ENCODE measurements around the gene VPS8. TPM values are rescaled to one million over a fixed set of nuclear protein-coding genes. Genes with fewer than 3 reads are reported as not detected.

VPS8 gene
- total and polyA plus RNA-seq, 2 of the 8 experiments (the other 6 are each of a cell fraction or from before 2014, with no cell fraction given) = 13.0 to 41.0 TPM

DNA sequence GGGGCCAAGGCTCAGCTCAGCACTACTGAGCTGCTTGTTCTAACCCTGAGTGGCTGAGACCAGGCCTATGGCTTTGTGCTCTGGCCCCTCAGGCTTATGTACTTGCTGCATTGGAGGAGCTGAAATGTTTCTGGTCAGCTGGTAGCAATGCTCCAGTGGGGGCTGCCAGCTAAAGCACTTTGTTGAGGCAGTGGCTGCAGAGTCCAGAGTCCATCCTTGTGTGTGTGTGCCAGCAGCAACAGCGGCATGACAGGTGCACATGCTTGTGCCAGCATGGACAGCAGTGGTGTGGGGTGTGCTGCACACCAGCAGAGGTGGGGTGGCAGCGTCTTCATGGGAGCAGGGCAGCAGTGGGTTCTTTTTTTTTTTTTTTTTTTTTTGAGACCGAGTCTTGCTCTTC, 169.1 kb downstream of the VPS8 start:
- Histone ChIP-seq H3K9me3 (ENCODE audit: insufficient read depth in 2 of 2, low read depth in 1 of 2, low read length in 1 of 2) (no peaks in the 10 kb centered on the region), H3K79me2 (ENCODE audit: control insufficient read depth in 1 of 2, insufficient read depth in 2 of 2, low read length in 2 of 2) (no peaks in the 10 kb centered on the region), H3K79me1 (ENCODE audit: low read depth, low read length) (no peaks in the 10 kb centered on the region), H4K5ac (ENCODE audit: insufficient read length, low read depth, low read length) (no peak overlapping the region), H3K4me1 (replicated peaks in 1 of 4; ENCODE audit: control insufficient read depth in 3 of 4, insufficient read depth in 4 of 4, low read length in 3 of 4) (no peaks in the 10 kb centered on the region), H3K4me3 (ENCODE audit: extremely low read depth in 1 of 4, insufficient read depth in 2 of 4, low read depth in 3 of 4, low read length in 4 of 4) (no peak overlapping the region), H3K36me3 (ENCODE audit: control insufficient read depth in 2 of 4, insufficient read depth in 4 of 4, low read length in 3 of 4) (no peaks in the 10 kb centered on the region), H3K56ac (replicated peaks; ENCODE audit: insufficient read length, low read depth, low read length) (no peak overlapping the region), H4K20me1 (replicated peaks in 1 of 2; ENCODE audit: control insufficient read depth in 1 of 2, insufficient read depth in 2 of 2, low read length in 2 of 2) (no peaks in the 10 kb centered on the region), H2BK12ac (ENCODE audit: low read depth, low read length) (no peak overlapping the region), H3K23me2 (ENCODE audit: low read depth, low read length) (no peaks in the 10 kb centered on the region), H3K14ac (ENCODE audit: insufficient read length) (no peak overlapping the region), H2AFZ (ENCODE audit: low read length) (no peak overlapping the region), H3K9ac (replicated peaks in 1 of 4; ENCODE audit: extremely low read depth in 1 of 4, low read depth in 3 of 4, low read length in 3 of 4) (no peak overlapping the region), H3K27ac (ENCODE audit: low read depth, low read length) (no peak overlapping the region), H3K4ac (replicated peaks; ENCODE audit: insufficient read length, low read depth, low read length) (no peak overlapping the region), H3K4me2 (ENCODE audit: insufficient read depth in 1 of 2, low read depth in 2 of 2, low read length in 2 of 2) (no peak overlapping the region), H3K27me3 (replicated peaks in 1 of 4; ENCODE audit: control insufficient read depth in 3 of 4, extremely low read depth in 1 of 4, insufficient read depth in 3 of 4, low read length in 3 of 4) (no peaks in the 10 kb centered on the region), H2BK5ac (ENCODE audit: low read depth, low read length) (no peak overlapping the region), H2AK5ac (ENCODE audit: low read depth, low read length) (no peak overlapping the region), H2BK15ac (ENCODE audit: low read length) (no peak overlapping the region), H4K8ac (ENCODE audit: extremely low read depth, insufficient read depth, low read length) (peak overlapping the region; percentile 79; the same call in 1 of the 2 replicates), H2BK20ac (ENCODE audit: low read length) (no peak overlapping the region), H2BK120ac (replicated peaks; ENCODE audit: low read depth, low read length) (no peak overlapping the region), H3K23ac (ENCODE audit: insufficient read length) (no peak overlapping the region), H4K91ac (replicated peaks; ENCODE audit: insufficient read length, low read length) (no peak overlapping the region), H3K18ac (ENCODE audit: extremely low read depth, low read length) (no peak overlapping the region)
- POLR2A ChIA-PET (ENCODE audit: partially characterized antibody) = interaction anchor here (0.7 kb wide), 1 partner anchor 41 kb away, joined by 3 read pairs; no protein-coding TSS in a partner anchor
- FAIRE-seq (no peak), DNase-seq (ENCODE audit: low read depth in 1 of 2, low spot score in 2 of 2) (no peak)
- 92% methylated on average over 2 of the region's 3 CpGs; no CpG with 5 or more reads in 1 of the 2 experiments for WGBS, 2 experiments (ENCODE audit: extremely low coverage in 1 of 2, insufficient coverage in 1 of 2, insufficient read length in 1 of 2, insufficient replicate concordance in 2 of 2, low coverage in 1 of 2, low lambda C conversion rate in 2 of 2, missing lambda C conversion rate in 1 of 2)
- TF ChIP-seq CTBP2 (IDR thresholded peaks at IDR 0.05; ENCODE audit: borderline replicate concordance, insufficient read depth, insufficient read length, low read length) (no peak), TBP (IDR thresholded peaks at IDR 0.05; ENCODE audit: low read depth, low read length) (no peak), POLR2AphosphoS5 (IDR thresholded peaks at IDR 0.05; ENCODE audit: low read depth, low read length) (no peak), CEBPB (IDR thresholded peaks at IDR 0.05; ENCODE audit: low read depth, low read length) (no peak), RAD21 (IDR thresholded peaks at IDR 0.05 in 1 of 2, conservative IDR thresholded peaks at IDR 0.05 in 1 of 2; ENCODE audit: low read depth in 2 of 2, low read length in 2 of 2) (no peak), RFX5 (IDR thresholded peaks at IDR 0.05; ENCODE audit: borderline replicate concordance, low read depth, low read length) (no peak), NRF1 (IDR thresholded peaks at IDR 0.05; ENCODE audit: low read depth, low read length) (no peak), SP2 (IDR thresholded peaks at IDR 0.05; ENCODE audit: low read length) (no peak), CBX5 (IDR thresholded peaks at IDR 0.05; ENCODE audit: low read depth, low read length) (no peak)
- CTCF ChIA-PET (ENCODE audit: partially characterized antibody) = interaction anchor here (0.9 kb wide), 1 partner anchor 29 kb away, joined by 3 read pairs; no protein-coding TSS in a partner anchor
